ENCODE measurements around the gene S100A10. TPM values are rescaled to one million over a fixed set of nuclear protein-coding genes. Genes with fewer than 3 reads are reported as not detected.

Gene S100A10, protein sequence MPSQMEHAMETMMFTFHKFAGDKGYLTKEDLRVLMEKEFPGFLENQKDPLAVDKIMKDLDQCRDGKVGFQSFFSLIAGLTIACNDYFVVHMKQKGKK
- total RNA-seq, result 109 and 122 TPM in 2 replicates

DNA sequence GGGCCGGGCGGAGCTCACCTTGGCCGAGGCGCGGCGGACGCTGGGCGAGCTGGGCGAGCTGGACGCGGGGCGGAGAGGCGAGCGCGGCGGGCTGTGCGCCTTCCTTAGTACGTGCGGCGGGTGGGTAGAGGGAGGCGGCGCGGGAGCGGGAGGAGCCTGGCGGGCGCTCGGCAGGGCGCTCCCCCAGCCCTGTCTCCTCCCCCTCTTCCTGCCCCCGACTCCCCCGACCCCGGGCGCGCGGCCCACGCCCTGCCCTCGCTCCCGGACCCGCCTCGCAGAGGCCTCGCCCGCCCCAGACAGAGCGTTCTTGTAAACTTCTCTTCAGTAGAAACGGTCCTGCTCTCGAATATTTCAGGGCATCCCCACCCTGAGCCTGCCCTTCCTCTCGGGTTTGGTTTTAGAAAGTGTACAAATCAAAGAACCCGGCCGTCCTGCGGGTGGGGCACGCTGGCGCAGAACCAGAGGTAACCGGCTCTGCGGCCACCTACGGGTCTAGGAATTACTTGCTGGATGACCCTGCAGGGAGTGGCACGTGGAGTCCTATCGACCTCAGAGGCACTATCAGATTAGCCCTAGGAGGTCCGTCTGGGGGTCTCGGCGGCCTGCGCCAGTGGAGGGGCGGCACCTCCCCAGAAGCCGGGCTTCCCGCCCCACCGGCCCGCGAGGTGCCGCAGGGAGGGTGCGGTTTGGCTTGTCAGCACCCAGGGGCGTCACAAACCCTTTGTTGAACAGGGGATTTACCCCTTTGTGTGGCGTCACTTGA, at the start of gene S100A10:
TSS of gene S100A10 (minus strand) at position 126 of the 763 bp plus-strand sequence. CDS start 7,629 bp downstream, outside the sequence.

DNA sequence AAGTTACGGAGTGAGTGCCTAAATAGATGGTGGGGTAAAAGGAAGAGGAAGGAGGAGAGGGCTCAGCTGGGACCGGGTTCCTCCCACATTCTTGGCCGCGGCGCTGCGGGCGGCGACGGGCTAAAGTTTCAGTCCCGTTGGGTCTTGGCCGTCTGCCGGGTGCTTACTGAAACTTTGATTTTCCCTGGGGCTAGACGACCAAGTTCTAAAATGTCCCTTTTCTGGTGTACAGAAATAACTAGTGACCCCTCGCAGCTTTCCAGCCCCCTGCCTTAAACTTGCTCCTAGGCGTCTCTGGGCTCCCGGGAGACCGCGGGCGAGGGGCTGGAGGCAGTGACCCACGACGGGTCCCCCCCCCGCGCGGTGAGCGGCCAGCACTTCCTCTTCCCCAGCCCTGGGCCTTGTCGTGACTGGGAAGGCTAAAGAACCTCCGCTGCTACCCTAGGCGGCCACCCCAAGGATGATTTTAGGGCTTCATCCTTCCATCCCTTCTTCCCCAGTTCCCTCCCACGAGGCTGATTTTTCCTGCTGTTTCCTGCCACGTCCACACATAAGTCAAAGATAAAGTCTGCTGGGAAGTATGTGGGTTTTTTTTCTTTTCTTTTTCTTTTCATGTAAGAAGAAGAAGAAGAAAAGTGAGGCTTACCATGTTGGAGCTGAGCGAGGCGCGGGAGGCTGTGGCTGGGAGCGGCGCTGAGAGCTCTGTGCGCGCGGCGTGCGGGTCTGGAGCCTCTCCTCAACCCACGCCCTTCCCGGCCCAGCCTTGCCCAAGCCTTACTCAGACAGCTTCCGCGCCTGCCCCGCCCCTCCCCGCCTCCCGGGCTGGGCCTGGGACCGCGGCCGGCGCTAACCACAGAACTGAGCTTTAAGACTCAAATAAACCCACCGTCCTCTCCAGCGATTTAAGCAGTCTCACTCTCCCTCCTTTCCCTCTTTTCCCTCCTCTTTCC, 42.9 kb upstream of the S100A10 start, which contains the start of gene S100A11:
TSS of gene S100A11 (minus strand) at position 738 of the 950 bp plus-strand sequence. CDS start at position 649, 89 bp downstream.

Other genes starting within 250 kb of the S100A10 start
- gene MRPL9, start 230.4 kb downstream of the S100A10 start, total RNA-seq, result 116 and 130 TPM in 2 replicates
- 9.1 and 14.0 TPM in 2 replicates for gene TDRKH, start 203.4 kb downstream of the S100A10 start, total RNA-seq
- not detected in 2 replicates for gene LINGO4, start 188.4 kb downstream of the S100A10 start, total RNA-seq
- gene RORC, start 162.1 kb downstream of the S100A10 start, total RNA-seq, result not detected in 2 replicates
- not detected in 2 replicates for gene C2CD4D, start 154.0 kb downstream of the S100A10 start, total RNA-seq
- not detected in 2 replicates for gene THEM5, start 140.1 kb downstream of the S100A10 start, total RNA-seq
- gene THEM4, start 84.3 kb downstream of the S100A10 start, total RNA-seq, result 14.0 and 15.7 TPM in 2 replicates
- gene S100A11, start 43.1 kb upstream of the S100A10 start, total RNA-seq, result 19.8 and 28.3 TPM in 2 replicates
- gene TCHHL1, start 95.2 kb upstream of the S100A10 start, total RNA-seq, result not detected in 2 replicates
- gene TCHH, start 121.6 kb upstream of the S100A10 start, total RNA-seq, result not detected in 2 replicates
- gene RPTN, start 165.4 kb upstream of the S100A10 start, total RNA-seq, result not detected in 2 replicates
- gene HRNR, start 230.3 kb upstream of the S100A10 start, total RNA-seq, result not detected in 2 replicates

Measured in epithelial cell of umbilical artery (primary cell).